Stimulated activated CD4-positive, alpha-beta T cell treated with anti-CD3 and anti-CD28 coated beads, Interleukin-12 subunit alpha, Interleukin-12 subunit beta, amount 100 ng/mL, for 4 hours (primary cell): ENCODE results near the gene FBLN1.
A peak's percentile ranks its signal among the peaks of the same experiment; 100 is the strongest.

Experiments used
- DNase-seq: peaks from one replicate; pipeline ENCODE4 v3.0.0-alpha.2; 2020

FBLN1 gene

GRCh38 chr22:45571089-45571488 lies 68.4 kb downstream of the FBLN1 start:
- no peak for DNase-seq

- no peak for DNase-seq
Measured at GRCh38 chr22:45572444-45572843, 69.8 kb downstream of the FBLN1 start.

GRCh38 chr22:45574069-45574703 lies 71.5 kb downstream of the FBLN1 start:
- DNase-seq = no peak

GRCh38 chr22:45575173-45575572 lies 72.5 kb downstream of the FBLN1 start:
- DNase-seq = no peak

GRCh38 chr22:45575607-45576272 lies 73.1 kb downstream of the FBLN1 start:
- no peak for DNase-seq

- DNase-seq = no peak
Measured at GRCh38 chr22:45576273-45576625, 73.6 kb downstream of the FBLN1 start.

GRCh38 chr22:45576730-45577464 lies 74.2 kb downstream of the FBLN1 start:
- no peak for DNase-seq

GRCh38 chr22:45577746-45578523 lies 75.3 kb downstream of the FBLN1 start:
- DNase-seq = peak; percentile 80

- DNase-seq = no peak
Measured at GRCh38 chr22:45578524-45579147, 76.0 kb downstream of the FBLN1 start.

- no peak for DNase-seq
Measured at GRCh38 chr22:45579306-45579705, 76.6 kb downstream of the FBLN1 start.

- DNase-seq = no peak
Measured at GRCh38 chr22:45579806-45580725, 77.4 kb downstream of the FBLN1 start.

GRCh38 chr22:45580726-45581381 lies 78.2 kb downstream of the FBLN1 start:
- no peak for DNase-seq

- no peak for DNase-seq
Measured at GRCh38 chr22:45581549-45582080, 78.9 kb downstream of the FBLN1 start.

GRCh38 chr22:45582236-45582954 lies 79.7 kb downstream of the FBLN1 start:
- no peak for DNase-seq

GRCh38 chr22:45582955-45583320 lies 80.3 kb downstream of the FBLN1 start:
- DNase-seq = no peak

- no peak for DNase-seq
Measured at GRCh38 chr22:45583504-45583903, 80.8 kb downstream of the FBLN1 start.

GRCh38 chr22:45584121-45584570 lies 81.5 kb downstream of the FBLN1 start:
- no peak for DNase-seq

GRCh38 chr22:45584621-45585436 lies 82.1 kb downstream of the FBLN1 start:
- DNase-seq = no peak

GRCh38 chr22:45585437-45585755 lies 82.7 kb downstream of the FBLN1 start:
- no peak for DNase-seq
